Liver (tissue), 9 donors: Measurements from ENCODE around the gene MAN2B2. TPM values are rescaled to one million over a fixed set of nuclear protein-coding genes. Genes with fewer than 3 reads are reported as not detected.

ENCODE experiments used
- DNase-seq: peaks from one replicate; pipeline ENCODE4 v3.0.0-alpha.2; 2017; ENCODE audit warnings: low spot score
- H3K27ac ChIP-seq, 2 donors: one replicate each; pipeline ENCODE4 v1.7.0; 2013; ENCODE audit warnings: inconsistent platforms in 2 of 2, low read length in 2 of 2, control low read depth in 1 of 2, low read depth in 1 of 2, mild to moderate bottlenecking in 1 of 2
- H3K27me3 ChIP-seq, 4 donors: one replicate each; pipeline versions ENCODE4 v1.6.1 to v1.7.0; 2013; ENCODE audit warnings: low read length in 3 of 4, inconsistent platforms in 1 of 4, mild to moderate bottlenecking in 1 of 4, moderate library complexity in 1 of 4; ENCODE audit not compliant: control insufficient read depth in 4 of 4, insufficient read depth in 4 of 4
- H3K36me3 ChIP-seq, 4 donors: one replicate each; pipeline versions ENCODE4 v1.6.1 to v1.7.0; 2013; ENCODE audit warnings: low read length in 3 of 4, mild to moderate bottlenecking in 3 of 4, low read depth in 1 of 4, moderate library complexity in 1 of 4; ENCODE audit not compliant: control insufficient read depth in 4 of 4, insufficient read depth in 3 of 4
- H3K4me1 ChIP-seq, 4 donors: one replicate each; pipeline versions ENCODE4 v1.6.1 to v1.7.0; 2013; ENCODE audit warnings: low read length in 3 of 4, mild to moderate bottlenecking in 3 of 4, moderate library complexity in 1 of 4; ENCODE audit not compliant: control insufficient read depth in 4 of 4, insufficient read depth in 4 of 4
- H3K4me3 ChIP-seq, 3 donors: one replicate each; pipeline versions ENCODE4 v1.6.1 to v1.7.0; 2013; ENCODE audit warnings: low read length in 3 of 3, control low read depth in 1 of 3, low read depth in 1 of 3, mild to moderate bottlenecking in 1 of 3
- H3K9ac ChIP-seq, 2 donors: one replicate each; pipeline ENCODE4 v1.7.0; 2013; ENCODE audit warnings: low read length in 2 of 2, mild to moderate bottlenecking in 2 of 2, moderate library complexity in 2 of 2, control low read depth in 1 of 2, low read depth in 1 of 2
- H3K9me3 ChIP-seq, 4 donors: one replicate each; pipeline versions ENCODE4 v1.6.1 to v1.7.0; 2013; ENCODE audit warnings: low read length in 3 of 4; ENCODE audit not compliant: control insufficient read depth in 4 of 4
- ATF3 ChIP-seq: IDR thresholded peaks from 2 replicates; pipeline ENCODE4 v1.6.1; 2016; ENCODE audit warnings: antibody characterized with exemption
- CTCF ChIP-seq: fragments of 150-350 bp; IDR thresholded peaks from 2 replicates; pipeline ENCODE4 v1.5.1; 2017; ENCODE audit warnings: improper control_type of control experiment, low read depth, low read length; ENCODE audit not compliant: missing input control
- EGR1 ChIP-seq, 2 donors: IDR thresholded peaks; 2 replicates each; pipeline ENCODE4 v1.6.1; 2016 to 2018; ENCODE audit warnings: antibody characterized with exemption in 2 of 2, low read depth in 2 of 2
- FOXA1 ChIP-seq: IDR thresholded peaks from 2 replicates; pipeline ENCODE4 v1.6.1; 2016; ENCODE audit warnings: antibody characterized with exemption
- FOXA2 ChIP-seq: IDR thresholded peaks from 2 replicates; pipeline ENCODE4 v1.6.1; 2016; ENCODE audit warnings: antibody characterized with exemption
- GABPA ChIP-seq, 2 donors: IDR thresholded peaks in 1 of 2; conservative IDR thresholded peaks in 1 of 2; 2 replicates each; pipeline ENCODE4 v1.6.1; 2016; ENCODE audit warnings: antibody characterized with exemption in 2 of 2, mild to moderate bottlenecking in 1 of 2, moderate library complexity in 1 of 2
- HNF4A ChIP-seq, 2 donors: conservative IDR thresholded peaks; 2 replicates each; pipeline ENCODE4 v1.6.1; 2016; ENCODE audit warnings: antibody characterized with exemption in 2 of 2, mild to moderate bottlenecking in 2 of 2
- HNF4G ChIP-seq: IDR thresholded peaks from 2 replicates; pipeline ENCODE4 v1.6.1; 2016; ENCODE audit warnings: antibody characterized with exemption
- NR2F2 ChIP-seq: IDR thresholded peaks from 2 replicates; pipeline ENCODE4 v1.6.1; 2016; ENCODE audit warnings: antibody characterized with exemption
- RAD21 ChIP-seq, 2 donors: IDR thresholded peaks; 2 replicates each; pipeline ENCODE4 v1.6.1; 2016; ENCODE audit warnings: antibody characterized with exemption in 2 of 2, mild to moderate bottlenecking in 2 of 2
- RXRA ChIP-seq, 2 donors: IDR thresholded peaks; 2 replicates each; pipeline ENCODE4 v1.6.1; 2017 to 2018; ENCODE audit warnings: antibody characterized with exemption in 2 of 2, mild to moderate bottlenecking in 1 of 2
- SP1 ChIP-seq: IDR thresholded peaks from 2 replicates; pipeline ENCODE4 v1.6.1; 2018; ENCODE audit warnings: antibody characterized with exemption, mild to moderate bottlenecking
- TAF1 ChIP-seq: conservative IDR thresholded peaks from 2 replicates; pipeline ENCODE4 v1.6.1; 2016; ENCODE audit warnings: antibody characterized with exemption, mild to moderate bottlenecking
- WGBS: extraction: QIAGEN DNeasy Blood & Tissue Kit; methylation state at CpG from one replicate; pipeline ENCODE4 v1.1.7; 2013; 5-methylcytosine and 5-hydroxymethylcytosine counted together
- polyA plus RNA-seq, 2 donors: library from polyadenylated mRNA; stranded (reverse) in 1 of 2; unstranded in 1 of 2; fragments of 200-250 nt in 1 of 2; fragments of >200 nt in 1 of 2; fragmentation: Nextera tagmentation in 1 of 2; extraction: Ambion mirVana in 1 of 2; gene quantifications; one replicate each; pipeline versions ENCODE4 v1.2.1 to v1.2.3, GENCODE V29; 2013 to 2015
- total RNA-seq, 2 donors: library from RNA; depleted of rRNA; stranded (reverse); fragments of >200 nt; gene quantifications; one replicate each; pipeline ENCODE4 v1.2.3, GENCODE V29; 2014
- TF ChIP-seq, protein P1 (sequence below): IDR thresholded peaks from 2 replicates; pipeline ENCODE4 v1.6.1; 2016; ENCODE audit warnings: antibody characterized with exemption
- TF ChIP-seq, protein P2 (sequence below): IDR thresholded peaks from 2 replicates; pipeline ENCODE4 v1.6.1; 2016; ENCODE audit warnings: antibody characterized with exemption, mild to moderate bottlenecking
- donor health status: healthy.
- donor health status: healthy.
- donor health status: healthy.
- donor health status: healthy.
- donor health status: healthy.

Gene MAN2B2
- total and polyA plus RNA-seq, 4 donors = 14.7 to 29.7 (median 22.5) TPM

DNA sequence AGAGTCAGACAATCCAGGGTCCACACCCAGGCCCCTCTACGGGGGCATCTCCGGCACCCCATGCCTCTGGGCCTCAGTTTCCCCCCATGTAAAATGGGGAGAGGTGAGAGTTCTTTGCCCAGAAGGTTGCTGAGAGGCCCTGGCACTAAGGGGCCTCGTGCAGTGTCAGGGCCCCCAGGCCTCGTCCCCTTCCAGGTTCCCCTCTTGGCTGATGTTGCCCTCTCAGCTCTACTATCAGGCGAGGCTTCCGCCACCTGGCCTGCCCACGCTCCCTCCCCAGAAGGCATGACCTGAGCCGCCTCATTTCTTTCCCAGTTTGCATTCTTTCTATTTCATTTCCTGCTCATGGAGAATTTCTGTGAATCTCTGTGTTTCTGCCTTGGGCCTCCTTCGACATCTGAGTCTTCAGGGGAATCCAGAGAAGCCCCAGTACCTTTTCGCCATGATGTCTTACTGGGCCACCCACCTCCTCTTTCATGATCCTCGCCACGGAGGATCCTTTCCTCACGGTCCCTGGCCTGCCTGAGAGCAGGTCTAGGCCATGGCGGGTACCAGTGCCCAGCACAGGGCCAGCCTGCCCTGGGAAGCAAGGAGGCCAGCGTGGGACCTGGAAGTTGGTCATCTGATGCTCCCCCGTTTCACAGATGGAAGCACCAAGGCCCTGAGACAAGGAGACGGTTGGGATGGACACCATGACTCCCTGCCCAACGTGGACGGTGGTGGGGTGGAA, 43.6 kb downstream of the MAN2B2 start:
- 92% methylated on average over 19 of the region's 19 CpGs for WGBS
- H3K27me3 ChIP-seq = no peaks in the 10 kb centered on the region
- H3K36me3 ChIP-seq = peaks cover 10 to 49% (median 16%) of the 10 kb centered on the region in 4 donors
- no peak for DNase-seq
- no peaks in the 10 kb centered on the region for H3K9me3 ChIP-seq
- H3K4me1 ChIP-seq = no peaks in the 10 kb centered on the region
- TF ChIP-seq EGR1 (IDR thresholded peaks at IDR 0.05; ENCODE audit: low read depth in 2 of 2) (no peak), NR2F2 (no peak), ATF3 (no peak), CTCF (no peak), RAD21 (IDR thresholded peaks at IDR 0.05) (no peak), TAF1 (no peak), FOXA1 (no peak)
- TF ChIP-seq, protein P1, sequence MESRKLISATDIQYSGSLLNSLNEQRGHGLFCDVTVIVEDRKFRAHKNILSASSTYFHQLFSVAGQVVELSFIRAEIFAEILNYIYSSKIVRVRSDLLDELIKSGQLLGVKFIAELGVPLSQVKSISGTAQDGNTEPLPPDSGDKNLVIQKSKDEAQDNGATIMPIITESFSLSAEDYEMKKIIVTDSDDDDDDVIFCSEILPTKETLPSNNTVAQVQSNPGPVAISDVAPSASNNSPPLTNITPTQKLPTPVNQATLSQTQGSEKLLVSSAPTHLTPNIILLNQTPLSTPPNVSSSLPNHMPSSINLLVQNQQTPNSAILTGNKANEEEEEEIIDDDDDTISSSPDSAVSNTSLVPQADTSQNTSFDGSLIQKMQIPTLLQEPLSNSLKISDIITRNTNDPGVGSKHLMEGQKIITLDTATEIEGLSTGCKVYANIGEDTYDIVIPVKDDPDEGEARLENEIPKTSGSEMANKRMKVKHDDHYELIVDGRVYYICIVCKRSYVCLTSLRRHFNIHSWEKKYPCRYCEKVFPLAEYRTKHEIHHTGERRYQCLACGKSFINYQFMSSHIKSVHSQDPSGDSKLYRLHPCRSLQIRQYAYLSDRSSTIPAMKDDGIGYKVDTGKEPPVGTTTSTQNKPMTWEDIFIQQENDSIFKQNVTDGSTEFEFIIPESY = no peak
- no peak overlapping the region for H3K4me3 ChIP-seq
- H3K9ac ChIP-seq = no peak overlapping the region
- H3K27ac ChIP-seq = no peak overlapping the region

GRCh38 chr4:6619116-6619465, 44.1 kb downstream of the MAN2B2 start:
- Histone ChIP-seq H3K4me3 (no peak overlapping the region), H3K36me3 (peaks cover 9 to 46% (median 16%) of the 10 kb centered on the region in 4 donors), H3K9ac (no peak overlapping the region), H3K27me3 (no peaks in the 10 kb centered on the region), H3K27ac (no peak overlapping the region), H3K4me1 (no peaks in the 10 kb centered on the region), H3K9me3 (no peaks in the 10 kb centered on the region)
- no peak for DNase-seq
- TF ChIP-seq, protein P1 = no peak
- TF ChIP-seq ATF3 (no peak), RXRA (IDR thresholded peaks at IDR 0.05) (no peak), HNF4G (no peak), GABPA (IDR thresholded peaks at IDR 0.05 in 1 of 2, conservative IDR thresholded peaks at IDR 0.05 in 1 of 2) (no peak), EGR1 (IDR thresholded peaks at IDR 0.05; ENCODE audit: low read depth in 2 of 2) (no peak), FOXA1 (no peak), SP1 (no peak), RAD21 (IDR thresholded peaks at IDR 0.05) (no peak), FOXA2 (no peak), HNF4A (conservative IDR thresholded peaks at IDR 0.05) (no peak)
- TF ChIP-seq, protein P2, sequence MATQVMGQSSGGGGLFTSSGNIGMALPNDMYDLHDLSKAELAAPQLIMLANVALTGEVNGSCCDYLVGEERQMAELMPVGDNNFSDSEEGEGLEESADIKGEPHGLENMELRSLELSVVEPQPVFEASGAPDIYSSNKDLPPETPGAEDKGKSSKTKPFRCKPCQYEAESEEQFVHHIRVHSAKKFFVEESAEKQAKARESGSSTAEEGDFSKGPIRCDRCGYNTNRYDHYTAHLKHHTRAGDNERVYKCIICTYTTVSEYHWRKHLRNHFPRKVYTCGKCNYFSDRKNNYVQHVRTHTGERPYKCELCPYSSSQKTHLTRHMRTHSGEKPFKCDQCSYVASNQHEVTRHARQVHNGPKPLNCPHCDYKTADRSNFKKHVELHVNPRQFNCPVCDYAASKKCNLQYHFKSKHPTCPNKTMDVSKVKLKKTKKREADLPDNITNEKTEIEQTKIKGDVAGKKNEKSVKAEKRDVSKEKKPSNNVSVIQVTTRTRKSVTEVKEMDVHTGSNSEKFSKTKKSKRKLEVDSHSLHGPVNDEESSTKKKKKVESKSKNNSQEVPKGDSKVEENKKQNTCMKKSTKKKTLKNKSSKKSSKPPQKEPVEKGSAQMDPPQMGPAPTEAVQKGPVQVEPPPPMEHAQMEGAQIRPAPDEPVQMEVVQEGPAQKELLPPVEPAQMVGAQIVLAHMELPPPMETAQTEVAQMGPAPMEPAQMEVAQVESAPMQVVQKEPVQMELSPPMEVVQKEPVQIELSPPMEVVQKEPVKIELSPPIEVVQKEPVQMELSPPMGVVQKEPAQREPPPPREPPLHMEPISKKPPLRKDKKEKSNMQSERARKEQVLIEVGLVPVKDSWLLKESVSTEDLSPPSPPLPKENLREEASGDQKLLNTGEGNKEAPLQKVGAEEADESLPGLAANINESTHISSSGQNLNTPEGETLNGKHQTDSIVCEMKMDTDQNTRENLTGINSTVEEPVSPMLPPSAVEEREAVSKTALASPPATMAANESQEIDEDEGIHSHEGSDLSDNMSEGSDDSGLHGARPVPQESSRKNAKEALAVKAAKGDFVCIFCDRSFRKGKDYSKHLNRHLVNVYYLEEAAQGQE = no peak
- 97% methylated on average over 13 of the region's 13 CpGs for WGBS
